Heart right ventricle (tissue), 16 donors: Measurements from ENCODE around the gene CNKSR1. TPM values are rescaled to one million over a fixed set of nuclear protein-coding genes. Genes with fewer than 3 reads are reported as not detected.

Experiments used
- ATAC-seq, 8 donors: fragments of 200-7000 bp; cut with Tn5 transposase; one replicate each; pipeline ENCODE4 v1.9.1; 2020; ENCODE audit warnings: mild to moderate bottlenecking in 8 of 8, moderate library complexity in 8 of 8, moderate number of reproducible peaks in 1 of 8
- DNase-seq, 2 donors: peaks; one replicate each; pipeline ENCODE4 v3.0.0-alpha.2; 2020
- H3K27ac ChIP-seq, 10 donors: fragments of 200-600 bp; sonication (generic) in 2 of 10; one replicate each; pipeline versions ENCODE4 v1.5.0 to v1.8.0; 2020 to 2022; ENCODE audit warnings: mild to moderate bottlenecking in 3 of 10
- H3K27me3 ChIP-seq, 7 donors: fragments of 200-600 bp; one replicate each; pipeline ENCODE4 v1.8.0; 2021 to 2022; ENCODE audit warnings: mild to moderate bottlenecking in 2 of 7
- H3K36me3 ChIP-seq, 9 donors: fragments of 200-600 bp; sonication (generic) in 1 of 9; one replicate each; pipeline versions ENCODE4 v1.5.0 to v1.8.0; 2020 to 2022; ENCODE audit warnings: mild to moderate bottlenecking in 2 of 9
- H3K4me1 ChIP-seq, 9 donors: fragments of 200-600 bp; sonication (generic) in 1 of 9; one replicate each; pipeline versions ENCODE4 v1.5.0 to v1.8.0; 2020 to 2022; ENCODE audit warnings: mild to moderate bottlenecking in 4 of 9
- H3K4me3 ChIP-seq, 10 donors: fragments of 200-600 bp; sonication (generic) in 2 of 10; one replicate each; pipeline versions ENCODE4 v1.5.0 to v1.8.0; 2020 to 2022; ENCODE audit warnings: mild to moderate bottlenecking in 7 of 10, moderate library complexity in 2 of 10
- H3K9me3 ChIP-seq, 11 donors: fragments of 200-600 bp in 10 of 11; sonication (generic) in 2 of 11; one replicate each; pipeline versions ENCODE4 v1.5.0 to v1.8.0; 2013 to 2022; ENCODE audit warnings: mild to moderate bottlenecking in 2 of 11, control low read depth in 1 of 11, moderate library complexity in 1 of 11
- WGBS, 2 donors: extraction: QIAGEN DNeasy Blood & Tissue Kit; methylation state at CpG; one replicate each; pipeline ENCODE4 v1.1.7; 2013; ENCODE audit warnings: inconsistent platforms in 1 of 2; 5-methylcytosine and 5-hydroxymethylcytosine counted together
- intact Hi-C, 10 donors: fragments of 100-400 bp; cut with DNase I; formaldehyde crosslinking; loops; one replicate each; pipeline versions ENCODE4 v1.11.1 to v1.14.2; 2022
- polyA plus RNA-seq, 2 donors: library from polyadenylated mRNA; stranded (reverse); fragments of 200-250 nt; gene quantifications; one replicate each; pipeline ENCODE4 v1.2.3, GENCODE V29; 2013
- total RNA-seq, 10 donors: library from RNA; stranded (reverse); fragmentation: NEBNext Ultra II Directional in 3 of 10; extraction: Animal tissue kit (Norgen Biotek cat#: 25700) in 3 of 10; gene quantifications; one replicate each; pipeline versions ENCODE4 v1.2.1 to v1.2.4, GENCODE V29; 2021 to 2023
- TF ChIP-seq, protein P1 (sequence below), 9 donors: fragments of 200-600 bp; sonication (generic) in 2 of 9; IDR thresholded peaks; one replicate each; pipeline versions ENCODE4 v1.5.0 to v1.8.0; 2021 to 2022; ENCODE audit warnings: antibody characterized with exemption in 9 of 9, mild to moderate bottlenecking in 5 of 9, moderate library complexity in 1 of 9
- donor health status: Arrhythmogenic right ventricular cardiomyopathy.
- donor health status: ischemic (EF 13 %, LVEDD 7.1; RV severe dilation, severe dysfunction).
- donor health status: healthy with polysubstance abuse.
- donor health status: DM: no; HTN: yes; CAD: no.
- donor health status: DM: no; HTN: no; CAD: no.
- donor health status: ischemic (EF 25% LVEDD 6.9; RV normal size, moderate dysfunction).
- donor health status: ischemic (EF 25% LVEDD 5.7; RV mildly dilated, moderate dysfunction).
- donor health status: healthy.
- donor health status: DM: yes; HTN: yes; CAD: no.
- donor health status: Ischemic cardiomyopathy.
- donor health status: ischemic (EF 35%, LVEDD 5.7; RV mildly dilated, moderate dysfunction).
- donor health status: nonischemic (EF 11% LVEDD 7.7; RV severe dilation, severe dysfunction).
- donor health status: DM: yes; HTN: yes; CAD: no.
- donor health status: PGD.
- donor health status: ischemic (EF 29% LVEDD 5.4; RV normal size, mild dysfunction).
- donor health status: nonischemic (EF 23%, LVEDD 6.1; RV moderate dilation, normal function).

Gene CNKSR1
- total and polyA plus RNA-seq, 12 donors: 0.84 to 6.3 (median 2.1) TPM

DNA sequence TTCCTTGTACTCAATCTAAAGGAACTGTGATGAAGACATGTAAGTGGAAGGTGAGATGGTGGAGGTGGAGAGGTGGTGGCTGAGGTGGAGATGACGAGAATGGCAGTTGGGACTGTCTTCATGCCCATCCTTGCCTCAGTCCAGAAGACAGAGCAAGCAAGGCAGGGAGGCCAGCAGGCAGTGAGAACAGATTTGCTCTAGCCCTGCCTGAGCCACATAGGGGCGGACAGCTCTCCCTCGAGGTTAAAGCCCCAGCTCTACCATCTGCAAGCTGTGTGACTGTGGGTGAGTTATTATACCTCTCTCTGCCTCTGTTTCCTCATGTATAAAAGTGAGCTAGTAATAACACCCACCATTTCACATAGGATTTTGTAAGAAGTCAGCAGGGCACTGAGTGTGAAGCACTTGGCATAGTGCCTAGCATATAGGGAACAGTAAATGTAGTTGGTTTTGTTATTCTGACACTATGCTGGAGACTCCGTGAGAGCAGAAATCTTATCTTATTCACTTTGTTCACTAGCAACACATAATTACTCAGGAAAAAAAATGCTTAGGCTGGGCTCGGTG is 23.2 kb upstream of the CNKSR1 start:
- H3K36me3 ChIP-seq: no peaks in the 10 kb centered on the region
- H3K27ac ChIP-seq: peak overlapping the region in 5 of 10 donors; percentile 68 to 97 (median 91)
- peaks cover 16 to 52% (median 37%) of the 10 kb centered on the region in 9 donors for H3K4me1 ChIP-seq
- H3K4me3 ChIP-seq: no peak overlapping the region
- ATAC-seq (no peak), DNase-seq (no peak)
- TF ChIP-seq, protein P1, sequence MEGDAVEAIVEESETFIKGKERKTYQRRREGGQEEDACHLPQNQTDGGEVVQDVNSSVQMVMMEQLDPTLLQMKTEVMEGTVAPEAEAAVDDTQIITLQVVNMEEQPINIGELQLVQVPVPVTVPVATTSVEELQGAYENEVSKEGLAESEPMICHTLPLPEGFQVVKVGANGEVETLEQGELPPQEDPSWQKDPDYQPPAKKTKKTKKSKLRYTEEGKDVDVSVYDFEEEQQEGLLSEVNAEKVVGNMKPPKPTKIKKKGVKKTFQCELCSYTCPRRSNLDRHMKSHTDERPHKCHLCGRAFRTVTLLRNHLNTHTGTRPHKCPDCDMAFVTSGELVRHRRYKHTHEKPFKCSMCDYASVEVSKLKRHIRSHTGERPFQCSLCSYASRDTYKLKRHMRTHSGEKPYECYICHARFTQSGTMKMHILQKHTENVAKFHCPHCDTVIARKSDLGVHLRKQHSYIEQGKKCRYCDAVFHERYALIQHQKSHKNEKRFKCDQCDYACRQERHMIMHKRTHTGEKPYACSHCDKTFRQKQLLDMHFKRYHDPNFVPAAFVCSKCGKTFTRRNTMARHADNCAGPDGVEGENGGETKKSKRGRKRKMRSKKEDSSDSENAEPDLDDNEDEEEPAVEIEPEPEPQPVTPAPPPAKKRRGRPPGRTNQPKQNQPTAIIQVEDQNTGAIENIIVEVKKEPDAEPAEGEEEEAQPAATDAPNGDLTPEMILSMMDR (IDR thresholded peaks at IDR 0.05): no peak
- peaks cover 0 to 42% (median 0%) of the 10 kb centered on the region in 7 donors for H3K27me3 ChIP-seq
- intact Hi-C loops: loop anchor here in 1 of 10 donors (10.0 kb wide), 1 partner anchor 259 kb away; no protein-coding TSS in a partner anchor
- no peaks in the 10 kb centered on the region for H3K9me3 ChIP-seq
- WGBS, 2 donors: 55 to 59% methylated on average over 5 of the region's 5 CpGs

GRCh38 chr1:26154750-26155149 is 22.5 kb upstream of the CNKSR1 start:
- Histone ChIP-seq H3K36me3 (no peaks in the 10 kb centered on the region), H3K27me3 (peaks cover 0 to 43% (median 0%) of the 10 kb centered on the region in 7 donors), H3K4me3 (peak overlapping the region in 2 of 10 donors; percentile 5 to 8), H3K9me3 (no peaks in the 10 kb centered on the region), H3K27ac (peak overlapping the region; percentile 53 to 97 (median 76)), H3K4me1 (peaks cover 18 to 59% (median 43%) of the 10 kb centered on the region in 9 donors)
- 42 to 46% methylated on average over 9 of the region's 9 CpGs for WGBS, 2 donors
- DNase-seq (peak in 1 of 2 donors; percentile 55), ATAC-seq (peak in 6 of 8 donors; percentile 38 to 65 (median 58))
- intact Hi-C loops: loop anchor here in 1 of 10 donors (10.0 kb wide), 1 partner anchor 260 kb away; no protein-coding TSS in a partner anchor
- TF ChIP-seq, protein P1 (IDR thresholded peaks at IDR 0.05): no peak

DNA sequence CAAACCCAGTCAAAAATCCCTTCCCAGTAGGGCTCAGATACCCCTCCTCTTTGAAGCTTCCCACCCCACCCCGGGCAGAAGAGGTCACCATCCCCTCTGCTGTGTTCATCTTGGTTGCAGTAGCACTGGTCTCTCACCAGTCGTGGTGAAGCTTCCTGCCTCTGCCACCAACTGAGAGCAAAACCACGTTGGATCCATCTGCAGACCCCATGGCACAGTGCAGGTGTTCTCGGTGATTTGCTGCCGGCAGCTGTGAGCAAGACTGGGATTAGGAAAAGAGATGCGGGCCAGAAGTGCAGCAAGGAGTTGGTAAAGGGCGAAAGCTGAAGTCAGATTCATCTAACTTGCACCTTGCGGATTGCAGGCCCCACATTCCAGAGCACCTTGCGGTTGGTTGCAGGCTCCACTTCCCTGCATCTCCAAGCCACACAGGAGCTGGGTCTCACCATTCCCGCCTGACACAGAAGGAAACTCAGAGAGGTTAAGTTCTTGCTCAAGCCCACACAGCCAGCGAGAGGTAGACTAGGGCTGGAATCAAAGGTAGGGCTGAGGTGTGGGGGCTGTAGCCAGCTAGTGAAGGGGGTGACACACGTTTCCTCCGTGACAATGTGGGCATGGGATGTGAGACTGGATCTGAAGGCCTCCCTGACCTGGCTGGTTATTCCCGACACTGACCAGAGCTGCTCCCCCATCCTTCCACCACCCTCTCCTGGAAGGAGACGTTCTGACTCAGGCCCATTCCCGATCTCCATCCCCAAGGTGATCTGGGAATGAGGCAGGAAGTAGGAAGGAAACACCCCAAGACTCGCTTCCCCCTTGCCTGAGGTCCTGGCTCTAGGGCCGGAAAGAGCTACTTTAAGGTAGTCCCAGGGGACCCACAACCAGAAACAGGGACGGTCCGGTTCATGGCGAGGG is 21.7 kb upstream of the CNKSR1 start:
- peak in 7 of 8 donors; percentile 12 to 56 (median 26) for ATAC-seq
- TF ChIP-seq, protein P1 (IDR thresholded peaks at IDR 0.05): no peak
- Histone ChIP-seq H3K36me3 (no peaks in the 10 kb centered on the region), H3K4me1 (peaks cover 21 to 67% (median 51%) of the 10 kb centered on the region in 9 donors), H3K27ac (peak overlapping the region; percentile 68 to 97 (median 78)), H3K9me3 (no peaks in the 10 kb centered on the region), H3K27me3 (peaks cover 0 to 50% (median 0%) of the 10 kb centered on the region in 7 donors), H3K4me3 (peak overlapping the region in 9 of 10 donors; percentile 26 to 53 (median 39))
- WGBS, 2 donors: 52 to 57% methylated on average over 21 of the region's 21 CpGs
- DNase-seq: peak in 1 of 2 donors; percentile 34
- intact Hi-C loops: loop anchor here in 1 of 10 donors (10.0 kb wide), 1 partner anchor 261 kb away; no protein-coding TSS in a partner anchor
